MV-4-11 (cell line): ENCODE measurements around the gene ETV6.

Experiments
- DNase-seq: peaks from one replicate; lab custom pipeline; 2025; lab: John Stamatoyannopoulos, UW

Gene ETV6

DNA sequence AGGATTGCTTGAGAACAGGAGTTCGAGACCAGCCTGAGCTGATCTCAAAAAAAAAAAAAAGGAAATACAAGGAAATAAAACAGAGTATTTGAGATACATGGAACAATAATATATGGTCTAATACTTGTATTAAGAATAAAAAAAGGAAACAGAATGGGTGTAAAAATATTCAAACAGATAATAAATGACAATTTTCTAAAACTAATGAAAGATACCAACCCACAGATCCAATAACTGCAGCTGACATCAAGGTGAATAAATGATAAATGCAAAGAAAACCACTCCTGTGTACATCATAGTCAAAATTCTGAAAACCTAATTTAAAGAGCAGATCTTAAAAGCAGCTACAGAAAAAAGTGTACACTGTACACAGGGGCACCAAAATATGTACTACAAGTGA lies 4.1 kb upstream of the ETV6 start:
- no peak for DNase-seq

- peak; percentile 91 for DNase-seq
Measured at GRCh38 chr12:11648514-11649412, 711 bp upstream of the ETV6 start.

- DNase-seq: peak; percentile 55
Measured at GRCh38 chr12:11650286-11651281, 1.1 kb downstream of the ETV6 start.

- DNase-seq: no peak
Measured at GRCh38 chr12:11651381-11651780, 1.9 kb downstream of the ETV6 start.

DNA sequence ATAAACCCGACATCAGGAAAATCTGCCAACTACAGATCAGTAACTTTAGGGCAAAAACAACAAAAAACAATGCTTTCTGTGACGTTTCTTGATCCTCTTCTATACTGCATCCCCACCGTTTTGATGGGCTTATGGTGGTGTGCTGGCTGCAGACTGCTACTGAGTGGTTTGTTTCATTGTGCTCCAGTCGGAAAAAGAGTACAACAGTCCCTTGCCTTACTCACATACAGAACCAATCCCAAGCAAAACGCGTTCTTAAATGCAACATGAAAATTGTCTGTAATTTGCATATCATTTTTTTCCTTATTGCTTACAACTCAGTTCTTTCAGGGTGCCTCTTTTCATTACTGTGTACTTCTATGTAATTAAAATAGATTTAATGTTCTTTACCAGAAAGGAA lies 2.3 kb downstream of the ETV6 start:
- no peak for DNase-seq

- peak; percentile 71 for DNase-seq
Measured at GRCh38 chr12:11652351-11653040, 3.0 kb downstream of the ETV6 start.

GRCh38 chr12:11653215-11653753 lies 3.8 kb downstream of the ETV6 start:
- DNase-seq: peak; percentile 79

DNA sequence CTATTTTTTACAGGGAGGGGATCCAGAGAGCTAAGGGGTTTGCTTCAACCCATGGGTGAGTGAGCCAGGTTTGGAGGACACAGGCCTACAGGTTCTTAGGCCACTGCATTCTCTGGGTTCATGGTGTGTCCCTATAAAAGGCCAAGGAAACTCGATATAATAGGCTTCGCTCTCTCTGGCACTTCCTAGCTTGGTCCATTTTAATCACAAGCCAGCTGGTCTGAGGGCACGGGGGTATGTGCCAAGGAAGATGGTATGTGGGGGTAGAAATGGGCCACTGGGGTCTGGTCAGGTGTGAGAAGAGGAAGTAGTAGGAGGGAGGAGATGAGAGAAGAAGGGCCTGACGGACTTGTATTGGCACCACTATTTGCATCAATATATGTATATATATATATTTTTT lies 4.9 kb downstream of the ETV6 start:
- DNase-seq: no peak

DNA sequence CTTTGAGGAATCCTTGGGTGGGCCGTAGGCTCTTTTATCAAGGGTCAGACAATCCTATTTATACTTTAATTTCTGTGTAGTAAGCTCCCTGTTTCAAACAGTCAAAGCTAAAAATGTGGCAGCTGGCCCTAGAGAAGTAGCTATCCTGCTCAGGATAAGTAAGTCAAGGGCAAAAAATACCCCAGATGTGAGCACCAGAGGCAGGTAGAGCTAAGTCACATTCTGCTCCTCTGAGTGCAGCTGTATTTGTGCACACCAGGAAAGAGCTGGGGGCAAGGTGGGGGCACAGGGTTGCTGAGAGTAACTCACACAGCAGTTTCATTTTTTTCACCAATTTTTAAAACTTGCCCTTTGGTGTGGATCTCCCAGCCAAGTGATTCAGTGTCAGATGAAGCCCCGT lies 5.3 kb downstream of the ETV6 start:
- no peak for DNase-seq

DNA sequence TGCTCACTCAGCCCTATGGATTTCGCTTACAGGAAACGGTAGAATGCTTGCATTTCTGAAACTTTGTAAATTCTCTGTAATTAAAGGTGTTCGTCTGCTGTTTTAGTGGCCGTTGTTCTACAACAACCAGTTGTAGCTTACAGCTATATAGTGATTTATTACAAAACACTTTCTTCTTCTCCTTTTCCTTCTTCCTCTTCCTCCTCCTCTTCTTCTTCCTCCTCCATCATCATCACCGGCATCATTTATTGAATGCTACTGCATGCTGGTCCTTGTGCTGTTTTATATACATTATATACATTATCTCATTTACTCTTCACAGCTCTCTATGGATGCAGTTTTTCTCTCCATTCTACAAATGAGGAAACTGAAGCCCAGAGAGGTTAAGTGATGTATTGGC lies 6.4 kb downstream of the ETV6 start:
- DNase-seq: peak; percentile 34

GRCh38 chr12:11656550-11656949 lies 7.1 kb downstream of the ETV6 start:
- DNase-seq: no peak

DNA sequence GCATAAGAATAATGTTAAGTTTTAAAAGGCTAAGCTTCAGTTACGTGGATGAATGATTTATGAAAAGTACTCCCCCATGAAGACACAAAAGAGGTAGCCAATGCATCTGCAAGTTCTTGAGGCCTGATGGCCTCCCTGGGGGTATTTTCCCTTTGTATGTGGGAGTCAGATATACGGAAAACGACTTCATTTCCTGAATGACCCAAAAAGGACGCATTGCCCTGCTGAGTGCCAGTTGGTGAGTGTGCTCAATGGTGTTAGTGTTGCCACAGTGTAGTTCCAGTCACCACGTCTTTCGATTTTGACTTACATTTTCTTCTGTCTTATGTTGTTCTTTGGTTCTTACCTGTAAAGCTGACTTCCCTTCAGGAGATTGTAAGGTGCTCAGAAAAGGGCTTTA lies 8.0 kb downstream of the ETV6 start:
- DNase-seq: no peak

DNA sequence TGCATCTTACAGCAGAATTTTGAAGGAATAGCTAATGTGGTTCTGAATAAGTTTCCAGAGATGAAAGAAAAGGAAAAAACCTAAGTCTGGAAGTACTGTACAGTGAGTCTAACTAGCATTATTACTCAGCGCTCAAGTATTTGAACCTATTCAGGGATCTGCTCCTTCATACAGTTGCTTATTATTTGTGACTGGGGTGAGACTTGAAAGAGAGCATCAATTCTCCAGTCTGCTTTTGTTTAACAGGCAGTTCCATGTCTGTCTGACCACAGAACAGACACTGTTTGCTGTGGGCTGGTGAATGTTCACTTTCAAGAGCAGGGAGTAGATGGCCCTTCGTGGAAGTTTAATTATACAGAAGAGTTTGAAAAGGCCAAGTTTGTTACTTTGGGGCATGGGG lies 9.3 kb downstream of the ETV6 start:
- DNase-seq: no peak

DNA sequence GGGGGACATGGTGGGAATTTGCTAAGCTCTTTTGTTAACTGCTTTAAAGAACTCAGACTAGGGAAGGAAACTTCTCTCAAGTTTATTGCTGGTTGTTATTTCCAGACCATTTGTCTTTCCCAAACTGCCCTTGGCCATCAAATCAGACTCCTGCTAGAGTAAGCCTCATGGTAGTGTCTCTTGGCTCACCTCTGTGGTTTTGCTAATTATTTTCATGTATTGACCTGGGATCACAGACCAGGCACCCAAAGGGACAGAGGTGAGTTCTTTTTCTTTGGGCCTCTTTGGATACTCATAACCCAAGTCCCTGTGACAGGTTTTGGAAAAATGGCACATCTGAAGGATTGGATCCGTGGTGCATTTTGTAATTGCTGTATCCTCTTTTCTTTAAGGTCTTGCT lies 11.2 kb downstream of the ETV6 start:
- no peak for DNase-seq

DNA sequence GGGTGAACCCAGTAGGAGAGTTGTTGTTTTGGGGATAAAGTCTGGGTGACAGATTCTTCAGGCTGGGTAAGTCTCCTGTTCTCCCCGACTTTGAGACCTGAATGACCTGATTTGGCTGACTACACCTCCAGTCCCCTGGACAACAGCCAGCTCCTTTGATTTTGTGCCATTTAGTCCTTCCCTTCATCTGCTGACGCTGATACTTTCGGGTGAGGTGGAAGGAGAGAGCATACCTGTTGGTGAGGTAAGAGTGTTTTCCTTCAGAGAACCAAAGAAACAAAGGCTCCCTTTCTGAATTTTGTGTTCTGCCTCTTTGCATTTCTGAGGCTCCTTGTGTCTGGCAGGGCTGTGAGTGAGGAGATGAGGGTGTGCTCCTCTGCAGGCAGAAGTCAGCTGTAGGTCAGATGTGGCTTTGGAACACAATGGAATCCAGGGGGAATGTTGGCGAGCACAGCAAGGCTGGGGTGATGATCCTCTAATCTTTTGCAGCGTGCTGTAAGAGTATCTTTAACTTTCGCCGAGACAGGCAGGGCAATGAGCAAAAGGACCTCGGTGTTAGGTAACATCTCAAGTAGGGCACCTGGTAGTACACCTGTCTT lies 12.1 kb downstream of the ETV6 start:
- DNase-seq: no peak

GRCh38 chr12:11662369-11662768 lies 12.9 kb downstream of the ETV6 start:
- DNase-seq: no peak

DNA sequence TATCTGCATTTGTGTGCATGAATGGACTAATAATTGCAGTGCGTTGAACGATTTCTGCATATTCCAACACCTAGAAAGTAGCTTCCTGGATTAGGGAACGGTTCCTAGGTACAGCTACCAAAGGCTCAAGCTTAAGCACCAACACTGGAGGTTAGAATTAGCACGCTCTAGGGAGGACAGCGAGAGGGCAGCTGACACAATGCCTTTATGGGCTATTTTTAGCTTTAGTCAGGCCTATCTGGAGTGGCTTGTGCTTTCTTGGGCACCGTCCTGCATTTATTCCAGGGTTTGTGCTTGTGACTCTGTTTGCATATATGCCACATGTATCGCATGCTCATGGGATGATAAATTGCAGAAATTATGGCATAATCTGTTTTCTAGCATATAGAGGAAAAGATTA lies 13.7 kb downstream of the ETV6 start:
- no peak for DNase-seq

GRCh38 chr12:11664101-11664500 lies 14.6 kb downstream of the ETV6 start:
- DNase-seq: no peak

- DNase-seq: no peak
Measured at GRCh38 chr12:11666131-11667050, 16.9 kb downstream of the ETV6 start.

DNA sequence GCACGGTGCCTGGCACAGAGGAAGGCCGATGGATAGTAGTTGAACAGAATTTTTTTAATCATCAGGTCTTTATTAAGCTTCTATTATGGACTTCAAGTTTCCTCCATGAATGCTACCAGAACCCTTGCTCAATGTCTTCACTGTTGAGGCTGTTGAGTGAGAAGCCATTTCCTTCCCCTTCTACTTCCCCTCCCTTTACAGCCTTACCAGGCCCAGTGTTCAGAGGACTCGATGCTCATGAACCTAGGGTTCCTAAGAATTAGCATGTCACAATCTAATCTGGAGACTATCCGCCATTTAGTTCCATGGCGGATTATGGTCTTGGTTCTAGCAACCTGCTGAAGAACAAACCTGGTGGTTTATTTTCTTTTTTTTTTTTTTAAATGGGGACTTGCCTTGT lies 17.7 kb downstream of the ETV6 start:
- DNase-seq: peak; percentile 78
